Measurements from ENCODE around the gene DIPK1C.

GRCh38 chr18:74419761-74420160 lies 37.3 kb downstream of the DIPK1C start:
- TF ChIP-seq EZH2 (IDR thresholded peaks at IDR 0.05; ENCODE audit: low read depth, unreplicated experiment), result no peak
- TF ChIP-seq ZNF331 (CRISPR knock-in tag; IDR thresholded peaks at IDR 0.05; ENCODE audit: low read depth), result no peak
- no peak for TF ChIP-seq POLR2AphosphoS5 (IDR thresholded peaks at IDR 0.05; ENCODE audit: low read depth)
- TF ChIP-seq CTCF (conservative IDR thresholded peaks at IDR 0.05; ENCODE audit: low read depth in 2 of 2), result no peak
- no peak for TF ChIP-seq EZH2phosphoT487 (IDR thresholded peaks at IDR 0.05; ENCODE audit: unreplicated experiment)
- TF ChIP-seq JUNB (IDR thresholded peaks at IDR 0.05; ENCODE audit: unreplicated experiment), result no peak
- no peak for TF ChIP-seq REST (IDR thresholded peaks at IDR 0.05; ENCODE audit: unreplicated experiment)
- no peak for TF ChIP-seq CREB1 (CRISPR knock-in tag; IDR thresholded peaks at IDR 0.05; ENCODE audit: low read depth)
- no peak for TF ChIP-seq ZNF114 (CRISPR knock-in tag; IDR thresholded peaks at IDR 0.05)
- no peak for TF ChIP-seq ETS1 (IDR thresholded peaks at IDR 0.05)
